H54 (cell line): Measurements from ENCODE around the gene POU5F1.
"Not testable (repeated sequence)": the region's sequence is repeated elsewhere in the genome, so short reads cannot be mapped to it uniquely, and the experiment has no call there.

ENCODE experiments used
- DNase-seq: peaks from one replicate; pipeline ENCODE4 v3.0.0; 2011; ENCODE audit warnings: low spot score, mixed read lengths; ENCODE audit not compliant: insufficient read length
- FAIRE-seq: peaks from 3 replicates; lab custom pipeline; 2011; peaks lifted over from hg19 to GRCh38; lab: Jason Lieb, UNC
- POLR2A ChIP-seq: IDR thresholded peaks from 2 replicates; pipeline ENCODE4 v1.6.1; 2011; ENCODE audit warnings: low read depth, mild to moderate bottlenecking, low read length

POU5F1 gene

GRCh38 chr6:31170600-31170881 lies at the start of gene POU5F1:
POU5F1 (minus strand) TSS chr6:31170682; CDS start chr6:31170620, 62 bp downstream.
- no peak for FAIRE-seq
- TF ChIP-seq POLR2A, result no peak
- DNase-seq, result no peak

GRCh38 chr6:31216208-31216898 lies 45.9 kb upstream of the POU5F1 start:
- no peak for FAIRE-seq
- no peak for DNase-seq
- no peak for TF ChIP-seq POLR2A

GRCh38 chr6:31215216-31215615 lies 44.7 kb upstream of the POU5F1 start:
- FAIRE-seq, DNase-seq: not testable (repeated sequence)

- no peak for DNase-seq
- no peak for FAIRE-seq
- TF ChIP-seq POLR2A, result no peak
Measured at GRCh38 chr6:31214516-31214915, 44.0 kb upstream of the POU5F1 start.

DNA sequence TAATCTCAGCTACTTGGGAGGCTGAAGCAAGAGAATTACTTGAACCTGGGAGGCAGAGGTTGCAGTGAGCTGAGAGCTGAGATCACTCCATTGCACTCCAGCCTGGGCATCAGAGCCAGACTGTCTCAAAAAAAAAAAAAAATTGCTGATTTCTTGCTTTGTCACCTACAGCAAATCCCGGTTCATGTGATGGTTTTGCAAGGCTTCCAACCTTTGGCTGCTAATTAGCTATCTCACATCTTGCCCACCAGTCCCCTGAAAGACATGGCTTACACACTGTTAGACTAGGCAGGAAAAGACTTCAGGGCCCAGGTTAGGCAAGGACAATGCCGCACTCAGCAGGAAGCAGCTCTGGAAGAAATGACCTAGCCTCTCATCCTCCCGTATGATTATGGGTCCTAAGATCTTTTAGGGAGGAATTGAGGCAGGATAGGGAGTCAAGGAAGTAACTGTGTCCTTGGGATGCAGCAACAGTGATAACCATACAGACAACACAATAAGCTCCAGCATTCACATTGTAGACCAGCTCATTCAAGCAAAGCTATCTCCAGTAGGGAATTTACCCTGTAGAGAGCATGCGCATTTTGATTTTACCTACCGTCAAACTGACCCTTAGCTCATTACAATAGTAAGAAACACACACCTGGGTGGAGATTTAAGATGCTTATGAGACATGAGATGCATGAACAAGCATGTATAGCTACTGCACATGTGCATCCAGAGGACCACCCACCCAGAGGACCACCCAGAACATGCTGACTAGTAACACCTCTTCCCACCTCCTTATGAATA lies 40.5 kb upstream of the POU5F1 start:
- TF ChIP-seq POLR2A, result no peak
- FAIRE-seq (no peak), DNase-seq (no peak)

- DNase-seq (no peak), FAIRE-seq (no peak)
- TF ChIP-seq POLR2A, result no peak
Measured at GRCh38 chr6:31210123-31210522, 39.6 kb upstream of the POU5F1 start.

DNA sequence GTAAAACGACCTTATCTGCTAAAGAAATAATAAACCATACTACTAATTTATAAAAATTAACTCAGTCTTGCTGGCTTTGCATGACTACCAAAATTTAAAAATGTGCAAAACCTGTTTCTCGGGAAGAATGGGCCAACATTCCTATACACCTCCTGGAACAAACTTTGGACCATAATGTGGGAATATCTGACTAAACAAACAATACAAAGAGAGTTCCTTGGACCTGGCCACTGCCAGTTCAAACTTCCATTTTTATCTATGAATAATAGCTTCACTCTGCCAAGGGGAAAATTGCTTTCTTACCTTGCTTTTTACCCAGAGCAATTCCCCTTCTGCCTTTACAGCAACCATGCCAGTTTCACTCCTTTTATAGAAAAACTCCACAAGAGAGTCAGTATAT lies 38.7 kb upstream of the POU5F1 start:
- FAIRE-seq (no peak), DNase-seq (no peak)
- TF ChIP-seq POLR2A, result no peak

- no peak for FAIRE-seq
- no peak for DNase-seq
Measured at GRCh38 chr6:31208506-31208905, 38.0 kb upstream of the POU5F1 start.

DNA sequence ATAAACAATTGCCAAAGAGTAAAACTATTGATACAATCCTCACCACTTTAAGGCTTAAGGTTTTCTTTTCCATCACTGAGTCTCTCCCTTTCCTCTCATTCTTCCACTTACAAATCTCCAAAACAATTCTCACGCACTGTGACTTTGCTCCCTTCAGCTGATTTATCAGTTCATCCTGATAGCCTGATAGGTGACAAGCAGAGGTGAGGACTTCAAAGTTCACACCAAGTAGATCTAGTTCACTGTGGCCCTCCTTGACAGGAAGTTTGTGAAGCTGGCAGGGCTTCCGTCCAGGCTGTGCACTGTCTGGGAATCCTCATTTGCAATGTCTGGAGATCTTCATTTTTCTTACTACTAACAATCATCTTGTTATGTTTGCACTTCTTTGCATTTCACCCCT lies 35.2 kb upstream of the POU5F1 start:
- TF ChIP-seq POLR2A, result no peak
- FAIRE-seq, result no peak
- no peak for DNase-seq

More at GRCh38 chr6:31208506-31208905, 38.0 kb upstream of the POU5F1 start:
- no peak for TF ChIP-seq POLR2A

- no peak for FAIRE-seq
- peak; percentile 18 for DNase-seq
- no peak for TF ChIP-seq POLR2A
Measured at GRCh38 chr6:31204751-31205145, 34.3 kb upstream of the POU5F1 start.

- FAIRE-seq (peak; percentile 70), DNase-seq (peak; percentile 39)
Measured at GRCh38 chr6:31203345-31203979, 33.0 kb upstream of the POU5F1 start.

GRCh38 chr6:31202259-31203166 lies 32.0 kb upstream of the POU5F1 start:
- FAIRE-seq (no peak), DNase-seq (no peak)
- TF ChIP-seq POLR2A, result no peak

More at GRCh38 chr6:31203345-31203979, 33.0 kb upstream of the POU5F1 start:
- TF ChIP-seq POLR2A, result no peak

GRCh38 chr6:31199105-31199452 lies 28.6 kb upstream of the POU5F1 start:
- not testable (repeated sequence) for DNase-seq, FAIRE-seq
